ENCODE results near the gene SULT1C3.
"Not testable (repeated sequence)": the region's sequence is repeated elsewhere in the genome, so short reads cannot be mapped to it uniquely, and the experiment has no call there.

The SULT1C3 gene

GRCh38 chr2:108244667-108245414 is 5.1 kb downstream of the SULT1C3 start:
- DNase-seq (ENCODE audit: low spot score), result no peak

GRCh38 chr2:108253106-108253505 is 13.3 kb downstream of the SULT1C3 start:
- DNase-seq (ENCODE audit: low spot score), result no peak

GRCh38 chr2:108257757-108258331 is 18.1 kb downstream of the SULT1C3 start:
- no peak for DNase-seq (ENCODE audit: low spot score)

- no peak for DNase-seq (ENCODE audit: low spot score)
These were observed 21.0 kb downstream of the SULT1C3 start for GRCh38 chr2:108260773-108261172.

DNA sequence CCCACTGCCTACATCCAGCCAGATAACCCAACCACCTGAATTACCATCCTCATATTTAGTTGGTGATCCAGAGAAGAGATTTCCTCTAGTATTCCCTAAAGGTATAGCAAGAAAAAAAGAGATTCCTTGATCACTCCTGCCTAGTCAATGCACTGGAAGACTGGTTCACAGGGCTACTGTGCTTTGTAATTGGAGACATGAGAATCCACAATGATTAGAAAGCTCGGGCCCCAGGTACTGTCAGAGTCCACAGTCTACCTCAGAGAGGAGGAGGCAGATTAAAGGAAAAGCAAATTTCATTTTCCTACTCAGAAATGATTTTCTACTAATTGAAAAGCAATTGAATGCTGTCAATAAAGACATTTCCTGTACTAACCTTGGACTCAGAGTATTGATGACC is 22.3 kb downstream of the SULT1C3 start:
- no peak for DNase-seq (ENCODE audit: low spot score)

DNA sequence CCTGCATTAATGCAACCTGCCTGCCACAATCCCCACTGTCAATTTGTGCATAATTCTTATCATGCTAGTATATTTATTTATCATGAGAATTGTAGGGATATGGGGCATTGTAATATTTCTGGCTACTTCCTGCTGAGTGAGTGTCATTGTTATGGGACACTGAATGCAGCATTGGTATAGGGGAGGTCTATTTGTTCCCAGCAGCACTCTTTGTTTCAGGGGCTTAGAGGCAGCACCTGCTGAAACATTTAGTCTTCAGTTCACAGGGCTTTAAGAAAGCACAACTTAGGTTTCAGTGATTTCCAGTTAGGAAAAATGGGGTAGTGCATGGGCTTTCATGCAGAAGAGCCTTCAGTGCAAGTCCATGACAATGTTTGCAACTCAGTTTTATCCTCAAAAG is 23.6 kb downstream of the SULT1C3 start:
- DNase-seq (ENCODE audit: low spot score), result no peak

DNA sequence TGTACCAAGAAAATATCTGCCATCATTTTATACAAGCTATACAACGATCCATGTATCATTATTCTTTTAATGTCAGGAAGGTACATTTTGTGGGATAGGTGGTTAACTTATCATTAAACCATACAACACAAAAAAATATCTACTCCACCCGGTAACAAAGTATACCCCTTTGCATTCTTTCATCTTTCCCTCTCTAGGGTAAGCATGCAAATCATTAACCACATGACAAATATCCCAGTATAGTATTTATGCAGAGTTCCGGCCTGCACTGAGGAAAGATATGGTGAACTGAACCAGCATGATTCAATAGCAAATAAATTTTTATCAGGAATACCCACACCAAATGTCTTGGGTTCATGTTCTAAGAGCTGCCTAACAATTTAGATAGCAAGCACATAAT is 26.4 kb downstream of the SULT1C3 start:
- no peak for DNase-seq (ENCODE audit: low spot score)

GRCh38 chr2:108267101-108267500 is 27.3 kb downstream of the SULT1C3 start:
- no peak for DNase-seq (ENCODE audit: low spot score)

- DNase-seq (ENCODE audit: low spot score), result no peak
These were observed 28.2 kb downstream of the SULT1C3 start for GRCh38 chr2:108268001-108268400.

DNA sequence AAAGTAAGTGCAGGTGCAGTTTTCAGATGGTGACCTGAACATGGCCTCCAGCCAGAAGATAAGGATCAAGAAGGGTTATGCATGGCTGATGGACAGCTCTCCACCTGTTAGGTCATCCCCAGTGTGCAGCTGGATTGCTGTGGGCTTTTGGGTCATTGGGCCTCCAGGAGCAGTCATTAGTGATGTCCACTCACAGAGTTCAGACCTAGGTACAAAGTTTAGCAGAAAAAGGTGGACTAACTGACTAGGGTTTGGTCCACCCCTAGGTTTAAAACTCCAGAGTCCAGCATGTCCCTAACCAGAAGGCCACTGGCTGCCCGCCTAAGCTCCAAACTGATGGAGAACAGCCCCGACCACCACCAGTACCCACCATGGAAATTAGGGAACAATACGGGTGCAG is 30.6 kb downstream of the SULT1C3 start:
- no peak for DNase-seq (ENCODE audit: low spot score)

GRCh38 chr2:108270768-108271506 is 31.2 kb downstream of the SULT1C3 start:
- no peak for DNase-seq (ENCODE audit: low spot score)

GRCh38 chr2:108271691-108272253 is 32.0 kb downstream of the SULT1C3 start:
- DNase-seq (ENCODE audit: low spot score), result no peak

DNA sequence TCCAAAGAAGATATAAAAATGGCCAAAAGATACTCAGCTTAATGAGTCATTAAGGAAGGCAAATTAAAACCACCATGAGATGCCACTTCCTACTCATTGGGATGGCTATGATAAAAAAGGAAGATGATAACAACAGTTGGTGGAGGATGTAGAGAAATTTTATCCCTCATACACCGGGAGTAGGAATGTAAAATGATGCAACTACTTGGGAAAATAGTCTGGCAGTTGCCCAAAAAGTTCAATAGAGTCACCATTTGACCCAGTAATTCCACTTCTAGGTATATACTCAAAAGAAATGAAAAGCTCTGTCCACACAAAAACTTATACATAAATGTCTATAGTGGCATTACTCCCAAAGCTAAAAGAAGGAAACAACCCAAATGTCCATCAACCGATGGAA is 38.9 kb downstream of the SULT1C3 start:
- no peak for DNase-seq (ENCODE audit: low spot score)

DNA sequence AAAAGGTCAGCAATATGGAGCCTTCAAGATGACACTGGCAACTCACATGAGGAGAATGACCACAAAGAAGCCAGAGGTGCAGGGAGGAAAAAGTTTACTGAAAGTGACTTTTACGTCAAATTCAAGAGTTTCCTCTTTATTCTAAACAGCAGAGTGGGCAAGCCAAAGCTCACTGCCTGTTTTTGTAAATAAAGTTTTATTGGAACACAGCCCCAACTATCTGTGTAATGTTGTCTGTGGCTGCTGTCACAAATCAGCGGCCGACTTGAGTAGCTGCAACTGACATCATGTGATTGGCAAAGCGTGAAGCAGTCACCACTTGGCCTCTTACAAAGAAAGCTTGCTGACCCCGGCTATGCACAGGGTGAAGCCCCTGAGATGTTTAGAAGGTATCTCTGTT is 39.7 kb downstream of the SULT1C3 start:
- no peak for DNase-seq (ENCODE audit: low spot score)

- no peak for DNase-seq (ENCODE audit: low spot score)
These were observed 40.7 kb downstream of the SULT1C3 start for GRCh38 chr2:108280466-108280865.

- not testable (repeated sequence) for DNase-seq (ENCODE audit: low spot score)
These were observed 44.8 kb downstream of the SULT1C3 start for GRCh38 chr2:108284566-108284965.

GRCh38 chr2:108285616-108286015 is 45.8 kb downstream of the SULT1C3 start:
- no peak for DNase-seq (ENCODE audit: low spot score)

DNA sequence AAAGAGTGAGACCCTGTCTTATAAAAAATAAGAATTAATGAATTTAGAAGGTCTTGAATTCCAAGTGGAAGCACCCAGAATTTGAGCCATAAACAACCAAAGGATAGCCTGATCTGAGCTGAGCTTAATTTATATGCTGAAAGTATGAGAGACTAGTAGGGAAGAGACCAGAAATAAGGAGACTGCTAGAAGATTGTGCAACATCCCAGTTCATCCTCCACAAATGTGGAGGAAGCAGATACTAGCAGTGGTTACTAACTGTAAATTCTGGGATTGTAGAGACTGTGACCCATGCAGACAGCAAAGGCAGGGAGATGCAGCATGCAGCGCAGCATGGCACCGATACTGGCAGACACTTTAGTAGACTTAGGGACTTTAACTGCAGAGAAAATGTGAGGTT is 47.4 kb downstream of the SULT1C3 start:
- DNase-seq (ENCODE audit: low spot score), result no peak

DNA sequence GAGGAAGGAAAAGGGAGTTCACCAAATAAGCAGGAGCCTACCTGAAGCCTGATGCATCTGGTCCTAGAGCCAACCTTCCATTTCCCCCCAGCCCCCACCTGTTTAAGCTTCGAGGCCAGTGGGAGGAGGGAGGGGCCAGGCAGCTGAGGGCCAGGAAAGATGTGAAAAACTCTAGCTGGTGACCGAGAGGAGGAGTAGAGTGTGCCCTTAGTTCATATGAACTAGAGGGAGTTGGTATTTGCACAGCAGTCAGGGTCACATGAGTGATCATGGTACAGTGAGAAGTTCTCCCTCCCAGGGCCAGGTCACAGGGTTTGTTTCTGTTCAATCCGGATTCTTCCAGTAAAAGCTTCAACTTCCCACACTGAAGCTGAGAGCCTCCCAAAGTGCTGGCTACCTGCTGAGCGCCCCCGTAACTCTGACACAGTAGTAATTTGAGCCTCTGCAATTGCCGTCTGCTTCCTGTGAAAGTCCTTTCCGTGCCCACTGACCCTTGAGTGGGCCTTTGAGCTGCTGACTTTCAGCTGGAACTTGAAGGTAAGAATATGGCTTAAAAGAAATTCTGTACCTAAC is 48.9 kb downstream of the SULT1C3 start, which contains the start of gene SULT1C2:
Gene SULT1C2, plus strand, starts transcription at position 362 of the 573 bp plus-strand sequence. CDS start 4,773 bp downstream, outside the sequence.
- DNase-seq (ENCODE audit: low spot score), result no peak

GRCh38 chr2:108293850-108294249 is 54.1 kb downstream of the SULT1C3 start:
- DNase-seq (ENCODE audit: low spot score), result no peak

DNA sequence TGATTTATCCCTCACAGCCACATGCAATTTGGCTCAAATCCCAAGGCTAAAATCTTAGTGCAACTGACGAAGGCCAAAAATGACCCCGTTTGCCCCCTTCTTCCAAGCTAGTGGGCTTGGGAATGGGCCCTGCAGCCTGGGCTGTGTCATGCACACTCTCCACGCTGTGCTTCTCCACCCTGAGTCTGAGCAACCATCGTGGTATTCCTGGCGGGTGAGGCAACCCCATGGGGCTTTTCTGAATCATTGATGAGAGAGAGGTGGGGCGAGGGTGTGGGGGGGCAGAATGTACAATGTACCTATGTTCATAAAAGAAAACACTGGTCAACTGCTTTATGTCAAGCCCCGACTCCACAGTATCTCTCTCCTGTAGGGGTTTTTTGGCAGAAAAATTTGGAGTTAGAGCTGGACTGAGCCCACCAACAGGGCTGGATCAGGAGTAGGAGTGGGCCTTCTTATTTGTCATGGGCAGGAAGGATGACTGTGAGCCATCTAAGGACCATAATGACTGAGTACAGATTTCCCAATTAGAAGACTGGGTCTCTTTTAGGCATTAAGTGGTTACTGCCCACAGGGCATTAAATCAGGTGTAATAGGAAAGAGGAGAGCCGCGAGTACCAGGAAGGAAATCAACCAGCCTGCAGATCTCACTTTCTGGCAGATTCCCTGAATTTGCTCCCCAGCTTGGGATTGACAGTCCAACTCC is 57.8 kb downstream of the SULT1C3 start:
- no peak for DNase-seq (ENCODE audit: low spot score)

DNA sequence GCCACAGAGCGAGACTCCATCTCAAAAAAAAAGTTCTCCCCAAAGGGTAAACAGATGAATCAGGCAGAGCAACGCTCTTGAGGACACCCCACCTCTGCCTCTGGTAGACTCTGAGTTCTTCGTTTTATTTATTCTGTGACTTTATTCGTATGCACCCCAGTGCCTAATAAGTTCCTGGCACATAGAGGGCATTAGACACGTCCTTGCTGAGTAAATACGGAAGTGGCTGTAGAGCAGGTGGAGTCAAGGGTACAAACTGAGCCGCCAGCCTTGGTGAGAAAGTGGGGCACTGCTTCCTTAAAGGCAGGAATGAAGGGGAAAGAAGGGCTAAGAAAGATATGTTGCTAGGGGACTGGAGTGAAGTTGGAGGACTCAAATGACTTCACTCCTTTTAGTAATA is 61.8 kb downstream of the SULT1C3 start:
- no peak for DNase-seq (ENCODE audit: low spot score)

Data from CD4-positive, alpha-beta T cell treated with Interleukin-2 at 100 ng/mL for 4 hours (primary cell).